ENCODE results near the gene BCL2. TPM values are rescaled to one million over a fixed set of nuclear protein-coding genes. Genes with fewer than 3 reads are reported as not detected.

BCL2 gene
- polyA plus RNA-seq, 1 of the 3 experiments (the other 2 are of a cell fraction), result 1.5 TPM

DNA sequence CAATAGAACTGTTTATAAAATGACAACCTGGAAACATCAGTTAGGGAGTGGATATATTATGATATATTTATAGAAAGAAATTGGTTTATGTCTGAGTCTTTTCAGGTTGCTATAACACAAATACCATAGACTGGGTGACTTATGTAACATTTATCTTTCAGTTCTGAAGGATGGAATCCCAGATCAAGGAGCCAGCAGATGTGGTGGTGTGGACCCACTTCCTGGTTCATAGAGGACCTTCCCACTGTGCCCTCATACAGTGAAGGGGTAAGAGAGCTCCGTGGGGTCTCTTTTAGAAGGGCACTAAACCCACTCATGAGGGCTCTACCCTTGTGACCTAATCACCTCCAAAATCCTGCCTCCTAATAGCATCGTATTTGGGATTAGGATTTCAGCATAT, 86.7 kb downstream of the BCL2 start:
- no peaks in the 10 kb centered on the region for H3K9me2 ChIP-seq
- H3K79me2 ChIP-seq (ENCODE audit: insufficient read depth), result no peaks in the 10 kb centered on the region
- no peak for TF ChIP-seq CHD2 (IDR thresholded peaks at IDR 0.05; ENCODE audit: low read length, partially characterized antibody)
- no peak for TF ChIP-seq FOSL2 (IDR thresholded peaks at IDR 0.05; ENCODE audit: borderline replicate concordance, low read depth)
- TF ChIP-seq RXRA (IDR thresholded peaks at IDR 0.05; ENCODE audit: borderline replicate concordance, low read depth), result no peak
- TF ChIP-seq, protein P1, sequence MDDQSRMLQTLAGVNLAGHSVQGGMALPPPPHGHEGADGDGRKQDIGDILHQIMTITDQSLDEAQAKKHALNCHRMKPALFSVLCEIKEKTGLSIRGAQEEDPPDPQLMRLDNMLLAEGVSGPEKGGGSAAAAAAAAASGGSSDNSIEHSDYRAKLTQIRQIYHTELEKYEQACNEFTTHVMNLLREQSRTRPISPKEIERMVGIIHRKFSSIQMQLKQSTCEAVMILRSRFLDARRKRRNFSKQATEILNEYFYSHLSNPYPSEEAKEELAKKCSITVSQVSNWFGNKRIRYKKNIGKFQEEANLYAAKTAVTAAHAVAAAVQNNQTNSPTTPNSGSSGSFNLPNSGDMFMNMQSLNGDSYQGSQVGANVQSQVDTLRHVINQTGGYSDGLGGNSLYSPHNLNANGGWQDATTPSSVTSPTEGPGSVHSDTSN (IDR thresholded peaks at IDR 0.05), result no peak
- no peak for TF ChIP-seq TCF12 (IDR thresholded peaks at IDR 0.05)
- TF ChIP-seq, protein P2, sequence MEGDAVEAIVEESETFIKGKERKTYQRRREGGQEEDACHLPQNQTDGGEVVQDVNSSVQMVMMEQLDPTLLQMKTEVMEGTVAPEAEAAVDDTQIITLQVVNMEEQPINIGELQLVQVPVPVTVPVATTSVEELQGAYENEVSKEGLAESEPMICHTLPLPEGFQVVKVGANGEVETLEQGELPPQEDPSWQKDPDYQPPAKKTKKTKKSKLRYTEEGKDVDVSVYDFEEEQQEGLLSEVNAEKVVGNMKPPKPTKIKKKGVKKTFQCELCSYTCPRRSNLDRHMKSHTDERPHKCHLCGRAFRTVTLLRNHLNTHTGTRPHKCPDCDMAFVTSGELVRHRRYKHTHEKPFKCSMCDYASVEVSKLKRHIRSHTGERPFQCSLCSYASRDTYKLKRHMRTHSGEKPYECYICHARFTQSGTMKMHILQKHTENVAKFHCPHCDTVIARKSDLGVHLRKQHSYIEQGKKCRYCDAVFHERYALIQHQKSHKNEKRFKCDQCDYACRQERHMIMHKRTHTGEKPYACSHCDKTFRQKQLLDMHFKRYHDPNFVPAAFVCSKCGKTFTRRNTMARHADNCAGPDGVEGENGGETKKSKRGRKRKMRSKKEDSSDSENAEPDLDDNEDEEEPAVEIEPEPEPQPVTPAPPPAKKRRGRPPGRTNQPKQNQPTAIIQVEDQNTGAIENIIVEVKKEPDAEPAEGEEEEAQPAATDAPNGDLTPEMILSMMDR (IDR thresholded peaks at IDR 0.05), result no peak
- no peak overlapping the region for H2AFZ ChIP-seq (ENCODE audit: low read depth)
- H4K20me1 ChIP-seq (ENCODE audit: insufficient read depth), result no peaks in the 10 kb centered on the region
- no peak overlapping the region for H3K4me2 ChIP-seq
- no peak overlapping the region for H3K4me3 ChIP-seq (ENCODE audit: low read depth in 2 of 2, low read length in 1 of 2)
- no peak overlapping the region for H3K9ac ChIP-seq
- H3F3A ChIP-seq (replicated peaks; ENCODE audit: insufficient read depth), result peaks cover 4% of the 10 kb centered on the region
- H3K36me3 ChIP-seq (replicated peaks in 1 of 2; ENCODE audit: control insufficient read depth in 1 of 2, insufficient read depth in 2 of 2, low read length in 1 of 2), result no peaks in the 10 kb centered on the region
- H3K27me3 ChIP-seq (ENCODE audit: insufficient read depth), result no peaks in the 10 kb centered on the region
- ChIA-PET CTCF (no interaction called here), POLR2A (no interaction called here)
- H3K27ac ChIP-seq (ENCODE audit: low read depth in 2 of 2, low read length in 1 of 2), result no peak overlapping the region
- H3K9me3 ChIP-seq, result no peaks in the 10 kb centered on the region
- H3K4me1 ChIP-seq (ENCODE audit: control insufficient read depth in 1 of 2, insufficient read depth in 2 of 2, low read depth in 1 of 2, low read length in 1 of 2), result peaks cover 0 to 4% of the 10 kb centered on the region in 2 experiments; a peak in 2 of 4 replicates
- no peak for DNase-seq
- WGBS (ENCODE audit: low lambda C conversion rate), result 80% methylated on average over 2 of the region's 2 CpGs

DNA sequence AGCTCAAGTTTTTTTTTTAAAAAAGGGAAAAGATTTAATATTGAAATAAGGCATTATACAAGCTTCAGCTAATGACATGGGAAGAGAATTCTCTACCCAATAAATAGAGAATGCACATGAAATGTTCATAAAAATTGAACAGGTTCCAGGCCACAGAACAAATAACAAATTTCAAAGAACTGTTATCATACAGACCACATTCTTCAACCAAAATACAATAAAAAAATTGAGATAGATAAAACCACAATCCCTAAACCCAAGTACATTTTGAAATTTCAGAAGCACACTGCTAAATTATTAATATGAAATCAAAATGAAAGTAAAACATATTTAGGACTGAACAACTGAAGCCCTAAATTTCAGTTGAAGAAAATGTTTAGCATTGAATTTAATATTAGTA, 89.6 kb downstream of the BCL2 start:
- H3K9me3 ChIP-seq, result no peaks in the 10 kb centered on the region
- no peaks in the 10 kb centered on the region for H3K27me3 ChIP-seq (ENCODE audit: insufficient read depth)
- H3K79me2 ChIP-seq (ENCODE audit: insufficient read depth), result no peaks in the 10 kb centered on the region
- H3K36me3 ChIP-seq (replicated peaks in 1 of 2; ENCODE audit: control insufficient read depth in 1 of 2, insufficient read depth in 2 of 2, low read length in 1 of 2), result no peaks in the 10 kb centered on the region
- H3K9me2 ChIP-seq, result no peaks in the 10 kb centered on the region
- H3K4me3 ChIP-seq (ENCODE audit: low read depth in 2 of 2, low read length in 1 of 2), result no peak overlapping the region
- no peak overlapping the region for H3K27ac ChIP-seq (ENCODE audit: low read depth in 2 of 2, low read length in 1 of 2)
- no peak for TF ChIP-seq TAF1 (IDR thresholded peaks at IDR 0.05; ENCODE audit: borderline replicate concordance, low read depth, low read length)
- CTCF ChIA-PET, result no interaction called here
- H2AFZ ChIP-seq (ENCODE audit: low read depth), result peak overlapping the region; percentile 7; the same call in 1 of the 2 replicates
- H3K9ac ChIP-seq, result no peak overlapping the region
- no peak for DNase-seq
- no peaks in the 10 kb centered on the region for H4K20me1 ChIP-seq (ENCODE audit: insufficient read depth)
- POLR2A ChIA-PET, result no interaction called here
- 0 out of 2 replicates have a peak overlapping the region, but pooled peaks have one; percentile 3 for H3K4me2 ChIP-seq
- H3F3A ChIP-seq (replicated peaks; ENCODE audit: insufficient read depth), result no peaks in the 10 kb centered on the region
- H3K4me1 ChIP-seq (ENCODE audit: control insufficient read depth in 1 of 2, insufficient read depth in 2 of 2, low read depth in 1 of 2, low read length in 1 of 2), result no peaks in the 10 kb centered on the region; a peak in 1 of 4 replicates

DNA sequence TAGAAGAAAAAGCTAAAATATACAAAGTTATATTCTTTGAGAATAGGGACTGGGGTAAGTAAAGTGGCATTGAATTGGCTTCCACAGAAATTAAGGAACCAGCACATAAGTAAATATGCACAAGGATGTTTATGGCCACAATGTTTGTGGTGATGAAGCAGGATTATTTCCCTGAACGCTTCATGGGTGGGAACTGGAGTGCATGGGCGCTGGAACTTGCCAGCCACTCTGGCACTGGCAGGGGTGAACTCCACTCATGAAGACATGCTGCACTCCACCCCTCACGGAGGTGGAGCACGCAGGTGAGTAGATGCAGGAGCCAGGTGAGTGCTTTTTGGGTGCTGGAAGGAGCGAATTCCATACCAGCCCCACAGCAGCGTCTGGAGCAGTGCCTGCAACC, 94.1 kb downstream of the BCL2 start:
- H3K4me2 ChIP-seq, result no peak overlapping the region
- no peak for DNase-seq
- TF ChIP-seq, protein P3, sequence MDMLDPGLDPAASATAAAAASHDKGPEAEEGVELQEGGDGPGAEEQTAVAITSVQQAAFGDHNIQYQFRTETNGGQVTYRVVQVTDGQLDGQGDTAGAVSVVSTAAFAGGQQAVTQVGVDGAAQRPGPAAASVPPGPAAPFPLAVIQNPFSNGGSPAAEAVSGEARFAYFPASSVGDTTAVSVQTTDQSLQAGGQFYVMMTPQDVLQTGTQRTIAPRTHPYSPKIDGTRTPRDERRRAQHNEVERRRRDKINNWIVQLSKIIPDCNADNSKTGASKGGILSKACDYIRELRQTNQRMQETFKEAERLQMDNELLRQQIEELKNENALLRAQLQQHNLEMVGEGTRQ (IDR thresholded peaks at IDR 0.05; ENCODE audit: borderline replicate concordance, low read depth, low read length), result no peak
- TF ChIP-seq NFIC (IDR thresholded peaks at IDR 0.05; ENCODE audit: borderline replicate concordance) (no peak), NRF1 (IDR thresholded peaks at IDR 0.05; ENCODE audit: low read depth, low read length) (no peak), SIN3A (IDR thresholded peaks at IDR 0.05; ENCODE audit: borderline replicate concordance, low read depth, low read length) (no peak), JUND (IDR thresholded peaks at IDR 0.05) (no peak)
- H3K27ac ChIP-seq (ENCODE audit: low read depth in 2 of 2, low read length in 1 of 2), result no peak overlapping the region
- no peaks in the 10 kb centered on the region for H3K79me2 ChIP-seq (ENCODE audit: insufficient read depth)
- H3K36me3 ChIP-seq (replicated peaks in 1 of 2; ENCODE audit: control insufficient read depth in 1 of 2, insufficient read depth in 2 of 2, low read length in 1 of 2), result no peaks in the 10 kb centered on the region
- H3K4me3 ChIP-seq (ENCODE audit: low read depth in 2 of 2, low read length in 1 of 2), result no peak overlapping the region
- no peaks in the 10 kb centered on the region for H3K27me3 ChIP-seq (ENCODE audit: insufficient read depth)
- H3K9me2 ChIP-seq, result no peaks in the 10 kb centered on the region
- no peaks in the 10 kb centered on the region for H4K20me1 ChIP-seq (ENCODE audit: insufficient read depth)
- H3F3A ChIP-seq (replicated peaks; ENCODE audit: insufficient read depth), result no peaks in the 10 kb centered on the region
- no peak overlapping the region for H3K9ac ChIP-seq
- no peaks in the 10 kb centered on the region for H3K9me3 ChIP-seq
- no peak overlapping the region for H2AFZ ChIP-seq (ENCODE audit: low read depth)
- H3K4me1 ChIP-seq (ENCODE audit: control insufficient read depth in 1 of 2, insufficient read depth in 2 of 2, low read depth in 1 of 2, low read length in 1 of 2), result no peaks in the 10 kb centered on the region; a peak in 1 of 4 replicates
- 77% methylated on average over 3 of the region's 6 CpGs for WGBS (ENCODE audit: low lambda C conversion rate)
- CTCF ChIA-PET, result interaction anchor here (0.7 kb wide), 1 partner anchor 203 kb away, joined by 3 read pairs; no protein-coding TSS in a partner anchor
- POLR2A ChIA-PET, result no interaction called here

Data from SK-N-SH (cell line).